HCT116 (cell line): ENCODE results near the gene ZNF785. TPM values are rescaled to one million over a fixed set of nuclear protein-coding genes. Genes with fewer than 3 reads are reported as not detected.

Experiments
- ATAC-seq: fragments of 200-7000 bp; cut with Tn5 transposase; 2 replicates; pipeline ENCODE4 v1.9.1; 2020; ENCODE audit warnings: mild to moderate bottlenecking, moderate library complexity
- BruUV-seq: library from RNA; stranded (reverse); fragments of 400-500 nt; replicated peaks from 2 replicates; lab custom pipeline; 2021; lab: Mats Ljungman, UMichigan
- CTCF ChIA-PET: fragments of 300-600 bp; sonication (Branson Sonifier 250); formaldehyde crosslinking; loops from one replicate; lab custom pipeline; 2021; ENCODE audit warnings: antibody characterized with exemption; lab: Charles Lee
- POLR2A ChIA-PET: fragments of 300-600, 350-600 bp; sonication (Branson Sonifier 250); formaldehyde crosslinking; loops from one replicate; lab custom pipeline; 2021; ENCODE audit warnings: antibody characterized with exemption; lab: Charles Lee
- RAD21 ChIA-PET, 2 experiments: fragments of 300-600 bp; sonication (Branson Sonifier 250); formaldehyde crosslinking; loops; one replicate each; lab custom pipeline; 2023; ENCODE audit warnings: low total read pairs in 2 of 2; ENCODE audit not compliant: uncharacterized antibody in 2 of 2, unreplicated experiment in 2 of 2, low non-redundant PET in 1 of 2; lab: Charles Lee
- DNase-seq: peaks from one replicate; pipeline ENCODE4 v3.0.0-alpha.2; 2010; ENCODE audit warnings: low read depth, low spot score
- H2AFZ ChIP-seq: fragments of 200-600 bp; shearing (Covaris generic), sonication (generic); 2 replicates; pipeline ENCODE4 v1.6.1; 2017; ENCODE audit warnings: low read depth, mixed run types, mixed read lengths, antibody characterized with exemption, low read length; ENCODE audit not compliant: poor library complexity, severe bottlenecking
- H3K27ac ChIP-seq: 2 replicates; pipeline ENCODE4 v1.5.1; 2012; ENCODE audit warnings: low read depth, low read length
- H3K27me3 ChIP-seq: fragments of 200-600 bp; sonication (generic); 2 replicates; pipeline ENCODE4 v1.6.1; 2016; ENCODE audit warnings: mixed run types, low read length, mixed read lengths; ENCODE audit not compliant: insufficient read depth
- H3K36me3 ChIP-seq, 2 experiments: fragments of 200-500 bp in 1 of 2; fragments of 200-600 bp in 1 of 2; sonication (Bioruptor generic) in 1 of 2; sonication (generic) in 1 of 2; 2 replicates each; pipeline versions ENCODE4 v1.5.1 to v1.6.1; 2014 to 2016; ENCODE audit warnings: low read length in 2 of 2, inconsistent platforms in 1 of 2, mixed read lengths in 1 of 2, mixed run types in 1 of 2; ENCODE audit not compliant: insufficient read depth in 2 of 2, control insufficient read depth in 1 of 2
- H3K4me1 ChIP-seq, 2 experiments: fragments of 200-600 bp in 1 of 2; sonication (generic) in 1 of 2; 2 replicates each; pipeline versions ENCODE4 v1.5.1 to v1.6.1; 2012 to 2017; ENCODE audit warnings: low read length in 2 of 2, inconsistent platforms in 1 of 2, mild to moderate bottlenecking in 1 of 2, mixed read lengths in 1 of 2, mixed run types in 1 of 2, moderate library complexity in 1 of 2; ENCODE audit not compliant: insufficient read depth in 2 of 2, control insufficient read depth in 1 of 2
- H3K4me2 ChIP-seq: fragments of 200-600 bp; sonication (generic); 2 replicates; pipeline ENCODE4 v1.6.1; 2017; ENCODE audit warnings: mixed run types, low read length, mixed read lengths
- H3K4me3 ChIP-seq, 2 experiments: fragments of 200-600 bp in 1 of 2; sonication (generic) in 1 of 2; replicated peaks in 1 of 2; 2 replicates each; pipeline ENCODE4 v1.5.1; 2011 to 2016; ENCODE audit warnings: low read length in 2 of 2, control low read depth in 1 of 2, low read depth in 1 of 2, mild to moderate bottlenecking in 1 of 2, mixed read lengths in 1 of 2, mixed run types in 1 of 2
- H3K79me2 ChIP-seq: fragments of 200-600 bp; sonication (generic); 2 replicates; pipeline ENCODE4 v1.6.1; 2017; ENCODE audit warnings: mild to moderate bottlenecking, mixed run types, low read length, moderate library complexity, mixed read lengths; ENCODE audit not compliant: insufficient read depth
- H3K9ac ChIP-seq: fragments of 200-600 bp; sonication (generic); 2 replicates; pipeline ENCODE4 v1.6.1; 2016; ENCODE audit warnings: low read length, mixed read lengths
- H3K9me2 ChIP-seq: fragments of 200-600 bp; sonication (generic), shearing (Covaris generic); 2 replicates; pipeline ENCODE4 v1.6.1; 2017; ENCODE audit warnings: mixed run types, mild to moderate bottlenecking, moderate library complexity; ENCODE audit not compliant: insufficient read depth
- H3K9me3 ChIP-seq, 2 experiments: fragments of 200-500 bp in 1 of 2; fragments of 200-600 bp in 1 of 2; sonication (Bioruptor generic) in 1 of 2; sonication (generic) in 1 of 2; 2 replicates each; pipeline ENCODE4 v1.6.1; 2014 to 2017; ENCODE audit warnings: low read length in 2 of 2, mixed read lengths in 2 of 2, inconsistent platforms in 1 of 2, low read depth in 1 of 2, mild to moderate bottlenecking in 1 of 2, mixed run types in 1 of 2, moderate library complexity in 1 of 2; ENCODE audit not compliant: control insufficient read depth in 1 of 2, insufficient read depth in 1 of 2
- H4K20me1 ChIP-seq: fragments of 200-600 bp; sonication (generic), shearing (Covaris generic); 2 replicates; pipeline ENCODE4 v1.6.1; 2017; ENCODE audit warnings: mixed run types, mild to moderate bottlenecking, moderate library complexity; ENCODE audit not compliant: insufficient read depth
- ATF3 ChIP-seq: IDR thresholded peaks from 2 replicates; pipeline ENCODE4 v1.6.1; 2012
- CBX3 ChIP-seq: IDR thresholded peaks from 2 replicates; pipeline ENCODE4 v1.6.1; 2012; ENCODE audit warnings: low read depth
- CTCF ChIP-seq, 3 experiments: fragments of 200-600 bp in 1 of 3; sonication (generic) in 1 of 3; IDR thresholded peaks in 2 of 3; conservative IDR thresholded peaks in 1 of 3; 2 replicates each; pipeline ENCODE4 v1.5.1; 2012 to 2017; ENCODE audit warnings: low read depth in 2 of 3, low read length in 2 of 3, antibody characterized with exemption in 1 of 3, borderline replicate concordance in 1 of 3, control low read depth in 1 of 3, mild to moderate bottlenecking in 1 of 3, mixed read lengths in 1 of 3, mixed run types in 1 of 3, moderate library complexity in 1 of 3; ENCODE audit not compliant: insufficient read depth in 1 of 3
- EGR1 ChIP-seq: IDR thresholded peaks from 2 replicates; pipeline ENCODE4 v1.6.1; 2012; ENCODE audit warnings: low read depth
- ELF1 ChIP-seq: IDR thresholded peaks from 2 replicates; pipeline ENCODE4 v1.6.1; 2012; ENCODE audit warnings: low read depth, borderline replicate concordance
- EZH2 ChIP-seq: fragments of 200-600 bp; sonication (generic); IDR thresholded peaks from 2 replicates; pipeline ENCODE4 v1.6.1; 2017; ENCODE audit warnings: antibody characterized with exemption, mixed run types
- EZH2phosphoT487 ChIP-seq: fragments of 200-600 bp; IDR thresholded peaks from 2 replicates; pipeline ENCODE4 v1.6.1; 2018; ENCODE audit warnings: antibody characterized with exemption, borderline replicate concordance
- FOSL1 ChIP-seq: IDR thresholded peaks from 2 replicates; pipeline ENCODE4 v1.6.1; 2012; ENCODE audit warnings: low read depth
- JUND ChIP-seq: IDR thresholded peaks from 2 replicates; pipeline ENCODE4 v1.6.1; 2012
- POLR2A ChIP-seq: IDR thresholded peaks from 2 replicates; pipeline ENCODE4 v1.7.0; 2011; ENCODE audit warnings: borderline replicate concordance; ENCODE audit not compliant: insufficient read depth, insufficient read length; ENCODE audit errors: extremely low read depth
- RAD21 ChIP-seq: IDR thresholded peaks from 2 replicates; pipeline ENCODE4 v1.6.1; 2012; ENCODE audit warnings: low read depth, mild to moderate bottlenecking
- SIN3A ChIP-seq: IDR thresholded peaks from 2 replicates; pipeline ENCODE4 v1.6.1; 2012; ENCODE audit warnings: low read depth
- SP1 ChIP-seq: IDR thresholded peaks from 2 replicates; pipeline ENCODE4 v1.6.1; 2012; ENCODE audit warnings: low read depth
- SRF ChIP-seq: IDR thresholded peaks from 2 replicates; pipeline ENCODE4 v1.6.1; 2012; ENCODE audit warnings: low read depth
- TCF7L2 ChIP-seq: IDR thresholded peaks from 2 replicates; pipeline ENCODE4 v1.7.0; 2011; ENCODE audit warnings: borderline replicate concordance, inconsistent platforms; ENCODE audit not compliant: insufficient read depth, insufficient read length; ENCODE audit errors: extremely low read depth
- ZFX ChIP-seq: fragments of 450-650 bp; IDR thresholded peaks from 2 replicates; pipeline ENCODE4 v1.6.1; 2017
- ZNF274 ChIP-seq: fragments of 200-500 bp; sonication (Bioruptor generic); IDR thresholded peaks from 2 replicates; pipeline ENCODE4 v1.6.1; 2014; ENCODE audit warnings: mild to moderate bottlenecking, low read depth, low read length, inconsistent platforms
- intact Hi-C: fragments of 100-400 bp; cut with micrococcal nuclease; formaldehyde crosslinking; loops from 2 replicates; pipeline ENCODE4 v1.10.0; 2022
- total RNA-seq: library from RNA; stranded (reverse); gene quantifications from one replicate; pipeline ENCODE4 v1.2.1, GENCODE V29; 2021; ENCODE audit not compliant: unreplicated experiment

The ZNF785 gene
- total RNA-seq, 1 experiment from 2014 or later: 0.15 TPM

GRCh38 chr16:30604316-30604947, 18.9 kb upstream of the ZNF785 start:
- no peak overlapping the region for H3K27ac ChIP-seq
- H2AFZ ChIP-seq: no peak overlapping the region

More at GRCh38 chr16:30604316-30604947, 18.9 kb upstream of the ZNF785 start:
- intact Hi-C loops: no loop called here
- POLR2A ChIA-PET: no interaction called here
- Histone ChIP-seq H3K27me3 (no peaks in the 10 kb centered on the region), H3K79me2 (peaks cover 11% of the 10 kb centered on the region), H3K9me2 (no peaks in the 10 kb centered on the region), H4K20me1 (no peaks in the 10 kb centered on the region), H3K4me3 (no peak overlapping the region), H3K4me1 (peaks cover 6 to 8% of the 10 kb centered on the region in 2 experiments; a peak in 2 of 4 replicates), H3K36me3 (peaks cover 12 to 14% of the 10 kb centered on the region in 2 experiments; a peak in 3 of 4 replicates), H3K4me2 (no peak overlapping the region), H3K9me3 (no peaks in the 10 kb centered on the region), H3K9ac (no peak overlapping the region)
- CTCF ChIA-PET: no interaction called here
- TF ChIP-seq CTCF (IDR thresholded peaks at IDR 0.05 in 2 of 3, conservative IDR thresholded peaks at IDR 0.05 in 1 of 3; ENCODE audit: borderline replicate concordance in 1 of 3, insufficient read depth in 1 of 3, low read depth in 2 of 3, low read length in 2 of 3): no peak
- no peak for TF ChIP-seq POLR2A
- TF ChIP-seq TCF7L2: no peak
- no peak for TF ChIP-seq EGR1
- TF ChIP-seq SP1: no peak
- no peak for TF ChIP-seq SIN3A
- no peak for TF ChIP-seq ATF3
- no peak for TF ChIP-seq CBX3
- TF ChIP-seq FOSL1: no peak
- no peak for TF ChIP-seq EZH2
- no peak for TF ChIP-seq SRF
- TF ChIP-seq ELF1: no peak
- no peak for TF ChIP-seq RAD21
- TF ChIP-seq EZH2phosphoT487: no peak
- no peak for TF ChIP-seq ZFX
- no peak for TF ChIP-seq JUND
- no peak for TF ChIP-seq ZNF274
- DNase-seq (no peak), ATAC-seq (0 out of 2 replicates have a peak, but pooled peaks have one; percentile 24)
- RAD21 ChIA-PET: no interaction called here
- BruUV-seq: no TSS peak
